Nephron (organoid): Measurements from ENCODE around the gene ST7L.

ENCODE experiments used
- H3K27ac Mint-ChIP-seq, 3 experiments: 2 replicates each; pipeline ENCODE4 v1.8.0; 2020; ENCODE audit warnings: mixed read lengths in 3 of 3, mild to moderate bottlenecking in 2 of 3, moderate library complexity in 1 of 3
- H3K27me3 Mint-ChIP-seq: 2 replicates; pipeline ENCODE4 v1.8.0; 2021; ENCODE audit warnings: low read depth, mild to moderate bottlenecking, moderate library complexity, mixed read lengths
- H3K36me3 Mint-ChIP-seq: 2 replicates; pipeline ENCODE4 v1.8.0; 2020; ENCODE audit warnings: low read depth, mixed read lengths
- H3K4me1 Mint-ChIP-seq: 2 replicates; pipeline ENCODE4 v1.8.0; 2020; ENCODE audit warnings: mixed read lengths
- H3K4me3 Mint-ChIP-seq, 3 experiments: 2 replicates each; pipeline ENCODE4 v1.8.0; 2020; ENCODE audit warnings: mild to moderate bottlenecking in 3 of 3, mixed read lengths in 3 of 3, moderate library complexity in 2 of 3
- H3K9me3 Mint-ChIP-seq: 2 replicates; pipeline ENCODE4 v1.8.0; 2020; ENCODE audit warnings: mixed read lengths
- CTCF ChIP-seq, 3 experiments: fragments of 200-600 bp; sonication (generic); IDR thresholded peaks; one replicate each; pipeline ENCODE4 v1.5.0; 2021; ENCODE audit warnings: antibody characterized with exemption in 3 of 3; ENCODE audit not compliant: unreplicated experiment in 3 of 3

The ST7L gene

GRCh38 chr1:112542206-112542973, 76.6 kb downstream of the ST7L start:
- Mint-ChIP-seq H3K4me3 (no peak overlapping the region), H3K36me3 (peaks cover 23% of the 10 kb centered on the region), H3K27ac (no peak overlapping the region), H3K27me3 (no peaks in the 10 kb centered on the region), H3K4me1 (peaks cover 15% of the 10 kb centered on the region), H3K9me3 (no peaks in the 10 kb centered on the region)
- no peak for TF ChIP-seq CTCF (IDR thresholded peaks at IDR 0.05; ENCODE audit: unreplicated experiment in 3 of 3)

GRCh38 chr1:112541299-112541698, 77.6 kb downstream of the ST7L start:
- Mint-ChIP-seq H3K27me3 (no peaks in the 10 kb centered on the region), H3K36me3 (peaks cover 23% of the 10 kb centered on the region), H3K27ac (no peak overlapping the region), H3K9me3 (no peaks in the 10 kb centered on the region), H3K4me1 (peaks cover 22% of the 10 kb centered on the region), H3K4me3 (no peak overlapping the region)
- no peak for TF ChIP-seq CTCF (IDR thresholded peaks at IDR 0.05; ENCODE audit: unreplicated experiment in 3 of 3)

- H3K36me3 Mint-ChIP-seq, result peaks cover 23% of the 10 kb centered on the region
- no peak overlapping the region for H3K4me3 Mint-ChIP-seq
- H3K4me1 Mint-ChIP-seq, result peaks cover 24% of the 10 kb centered on the region
- peak overlapping the region in 2 of 3 experiments; percentile 12 for H3K27ac Mint-ChIP-seq
- TF ChIP-seq CTCF (IDR thresholded peaks at IDR 0.05; ENCODE audit: unreplicated experiment in 3 of 3), result no peak
- no peaks in the 10 kb centered on the region for H3K27me3 Mint-ChIP-seq
- H3K9me3 Mint-ChIP-seq, result no peaks in the 10 kb centered on the region
These were observed 78.6 kb downstream of the ST7L start for GRCh38 chr1:112540226-112540794.

GRCh38 chr1:112538883-112539282, 80.1 kb downstream of the ST7L start:
- Mint-ChIP-seq H3K4me3 (no peak overlapping the region), H3K9me3 (no peaks in the 10 kb centered on the region), H3K4me1 (peaks cover 20% of the 10 kb centered on the region), H3K27ac (peak overlapping the region in 1 of 3 experiments; percentile 40), H3K36me3 (peaks cover 32% of the 10 kb centered on the region), H3K27me3 (no peaks in the 10 kb centered on the region)
- TF ChIP-seq CTCF (IDR thresholded peaks at IDR 0.05; ENCODE audit: unreplicated experiment in 3 of 3), result no peak

GRCh38 chr1:112537456-112537855, 81.5 kb downstream of the ST7L start:
- Mint-ChIP-seq H3K27ac (peak overlapping the region in 2 of 3 experiments; percentile 86 to 94), H3K4me1 (peaks cover 20% of the 10 kb centered on the region), H3K36me3 (peaks cover 39% of the 10 kb centered on the region), H3K27me3 (no peaks in the 10 kb centered on the region), H3K9me3 (no peaks in the 10 kb centered on the region), H3K4me3 (no peak overlapping the region)
- TF ChIP-seq CTCF (IDR thresholded peaks at IDR 0.05; ENCODE audit: unreplicated experiment in 3 of 3), result no peak

GRCh38 chr1:112536561-112536960, 82.4 kb downstream of the ST7L start:
- no peak overlapping the region for H3K4me3 Mint-ChIP-seq
- H3K4me1 Mint-ChIP-seq, result peaks cover 24% of the 10 kb centered on the region
- no peak for TF ChIP-seq CTCF (IDR thresholded peaks at IDR 0.05; ENCODE audit: unreplicated experiment in 3 of 3)
- no peaks in the 10 kb centered on the region for H3K27me3 Mint-ChIP-seq
- peak overlapping the region in 2 of 3 experiments; percentile 90 to 94 for H3K27ac Mint-ChIP-seq
- no peaks in the 10 kb centered on the region for H3K9me3 Mint-ChIP-seq
- H3K36me3 Mint-ChIP-seq, result peaks cover 41% of the 10 kb centered on the region
